Progenitor cell of endocrine pancreas (in vitro differentiated cells): Measurements from ENCODE around the gene VIM. TPM values are rescaled to one million over a fixed set of nuclear protein-coding genes. Genes with fewer than 3 reads are reported as not detected.

Experiments used
- DNase-seq: peaks from one replicate; pipeline ENCODE4 v3.0.0; 2021; ENCODE audit warnings: low spot score; ENCODE audit not compliant: unreplicated experiment
- H3K27ac Mint-ChIP-seq: 2 replicates; pipeline ENCODE4 v1.8.0; 2021; ENCODE audit warnings: mild to moderate bottlenecking, moderate library complexity, mixed read lengths
- H3K27me3 Mint-ChIP-seq: 2 replicates; pipeline ENCODE4 v1.8.0; 2021; ENCODE audit warnings: mixed read lengths
- H3K36me3 Mint-ChIP-seq: 2 replicates; pipeline ENCODE4 v1.8.0; 2022; ENCODE audit warnings: mixed read lengths; ENCODE audit not compliant: insufficient read depth
- H3K4me1 Mint-ChIP-seq: 2 replicates; pipeline ENCODE4 v1.8.0; 2021; ENCODE audit warnings: low read depth, mixed read lengths
- H3K4me3 Mint-ChIP-seq: 2 replicates; pipeline ENCODE4 v1.8.0; 2021; ENCODE audit warnings: low read depth, mild to moderate bottlenecking, moderate library complexity, mixed read lengths
- H3K9me3 Mint-ChIP-seq: 2 replicates; pipeline ENCODE4 v1.8.0; 2021; ENCODE audit warnings: low read depth, mixed read lengths
- total RNA-seq: library from RNA; stranded (reverse); gene quantifications from 2 replicates; pipeline ENCODE4 v1.2.1, GENCODE V29; 2021
- TF ChIP-seq, protein P1 (sequence below): fragments of 200-600 bp; sonication (generic); IDR thresholded peaks from one replicate; pipeline ENCODE4 v1.5.0; 2021; ENCODE audit warnings: antibody characterized with exemption, mild to moderate bottlenecking; ENCODE audit not compliant: unreplicated experiment

VIM gene
- total RNA-seq, 1 donor from 2014 or later: 172 TPM

DNA sequence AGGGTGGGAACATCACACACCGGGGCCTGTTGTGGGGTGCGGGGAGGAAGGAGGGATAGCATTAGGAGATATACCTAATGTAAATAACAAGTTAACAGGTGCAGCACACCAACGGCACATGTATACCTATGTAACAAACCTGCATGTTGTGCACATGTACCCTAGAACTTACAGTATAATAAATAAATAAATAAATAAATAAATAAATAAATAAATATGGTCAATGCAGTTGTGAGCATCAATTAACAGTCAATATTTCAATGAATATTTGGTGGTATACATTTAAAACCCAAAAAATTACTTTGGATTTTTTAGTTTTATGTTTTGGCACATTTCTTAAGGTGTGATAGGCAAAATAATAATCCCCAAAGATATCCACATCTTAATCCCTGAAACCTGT lies 42.2 kb upstream of the VIM start:
- no peak overlapping the region for H3K27ac Mint-ChIP-seq
- no peak overlapping the region for H3K4me3 Mint-ChIP-seq
- H3K9me3 Mint-ChIP-seq: no peaks in the 10 kb centered on the region
- TF ChIP-seq, protein P1, sequence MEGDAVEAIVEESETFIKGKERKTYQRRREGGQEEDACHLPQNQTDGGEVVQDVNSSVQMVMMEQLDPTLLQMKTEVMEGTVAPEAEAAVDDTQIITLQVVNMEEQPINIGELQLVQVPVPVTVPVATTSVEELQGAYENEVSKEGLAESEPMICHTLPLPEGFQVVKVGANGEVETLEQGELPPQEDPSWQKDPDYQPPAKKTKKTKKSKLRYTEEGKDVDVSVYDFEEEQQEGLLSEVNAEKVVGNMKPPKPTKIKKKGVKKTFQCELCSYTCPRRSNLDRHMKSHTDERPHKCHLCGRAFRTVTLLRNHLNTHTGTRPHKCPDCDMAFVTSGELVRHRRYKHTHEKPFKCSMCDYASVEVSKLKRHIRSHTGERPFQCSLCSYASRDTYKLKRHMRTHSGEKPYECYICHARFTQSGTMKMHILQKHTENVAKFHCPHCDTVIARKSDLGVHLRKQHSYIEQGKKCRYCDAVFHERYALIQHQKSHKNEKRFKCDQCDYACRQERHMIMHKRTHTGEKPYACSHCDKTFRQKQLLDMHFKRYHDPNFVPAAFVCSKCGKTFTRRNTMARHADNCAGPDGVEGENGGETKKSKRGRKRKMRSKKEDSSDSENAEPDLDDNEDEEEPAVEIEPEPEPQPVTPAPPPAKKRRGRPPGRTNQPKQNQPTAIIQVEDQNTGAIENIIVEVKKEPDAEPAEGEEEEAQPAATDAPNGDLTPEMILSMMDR: no peak
- H3K36me3 Mint-ChIP-seq: no peaks in the 10 kb centered on the region
- H3K27me3 Mint-ChIP-seq: no peaks in the 10 kb centered on the region
- no peak for DNase-seq
- peaks cover 3% of the 10 kb centered on the region for H3K4me1 Mint-ChIP-seq

DNA sequence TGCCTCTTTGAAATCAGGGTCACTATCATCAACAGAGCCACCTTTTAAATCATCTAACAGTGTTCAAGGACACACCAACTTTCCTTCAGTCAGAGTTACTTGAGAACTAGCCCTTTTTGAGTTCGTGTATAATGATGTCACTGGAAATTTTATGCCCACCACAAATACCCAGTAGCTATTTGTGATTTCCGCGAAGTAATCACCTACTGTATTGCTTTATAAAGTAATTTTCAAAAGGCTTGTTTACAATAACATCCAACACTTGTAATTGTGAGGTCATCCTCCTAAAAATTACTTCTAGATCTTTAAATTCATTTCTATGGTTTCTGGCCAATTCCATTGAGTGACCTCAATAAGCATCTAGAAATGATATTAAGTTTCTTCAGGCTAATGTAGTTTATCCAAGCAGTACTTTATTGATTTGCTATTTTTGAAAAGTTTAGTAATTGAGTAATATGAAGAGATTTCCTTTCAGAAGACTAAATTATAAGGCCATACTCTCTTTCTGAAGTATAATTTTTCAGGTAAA lies 39.3 kb upstream of the VIM start:
- TF ChIP-seq, protein P1: no peak
- DNase-seq: no peak
- Mint-ChIP-seq H3K9me3 (peaks cover 5% of the 10 kb centered on the region), H3K36me3 (no peaks in the 10 kb centered on the region), H3K27ac (no peak overlapping the region), H3K4me3 (no peak overlapping the region), H3K4me1 (no peaks in the 10 kb centered on the region), H3K27me3 (no peaks in the 10 kb centered on the region)

DNA sequence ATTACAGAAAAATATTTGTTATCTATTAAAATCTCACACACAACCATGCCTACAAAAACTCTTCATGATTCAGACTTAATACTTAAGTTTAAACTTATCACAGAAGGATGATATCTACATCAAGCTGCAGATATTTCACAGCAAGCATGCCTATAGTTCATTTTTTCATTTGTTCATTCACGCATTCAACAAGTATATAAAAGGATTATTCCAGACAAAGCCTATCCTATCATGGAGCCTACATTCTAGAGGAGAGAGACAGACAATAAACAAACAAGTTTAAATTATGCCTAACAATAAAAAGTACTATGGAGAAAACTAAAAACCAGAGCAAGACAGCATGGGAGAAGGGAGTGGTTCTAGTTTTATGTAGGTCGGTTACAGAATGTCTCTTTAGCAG lies 37.4 kb upstream of the VIM start:
- no peaks in the 10 kb centered on the region for H3K27me3 Mint-ChIP-seq
- H3K36me3 Mint-ChIP-seq: peaks cover 2% of the 10 kb centered on the region
- peaks cover 12% of the 10 kb centered on the region for H3K9me3 Mint-ChIP-seq
- TF ChIP-seq, protein P1: no peak
- H3K4me1 Mint-ChIP-seq: no peaks in the 10 kb centered on the region
- H3K27ac Mint-ChIP-seq: peak overlapping the region; percentile 39
- DNase-seq: no peak
- no peak overlapping the region for H3K4me3 Mint-ChIP-seq

DNA sequence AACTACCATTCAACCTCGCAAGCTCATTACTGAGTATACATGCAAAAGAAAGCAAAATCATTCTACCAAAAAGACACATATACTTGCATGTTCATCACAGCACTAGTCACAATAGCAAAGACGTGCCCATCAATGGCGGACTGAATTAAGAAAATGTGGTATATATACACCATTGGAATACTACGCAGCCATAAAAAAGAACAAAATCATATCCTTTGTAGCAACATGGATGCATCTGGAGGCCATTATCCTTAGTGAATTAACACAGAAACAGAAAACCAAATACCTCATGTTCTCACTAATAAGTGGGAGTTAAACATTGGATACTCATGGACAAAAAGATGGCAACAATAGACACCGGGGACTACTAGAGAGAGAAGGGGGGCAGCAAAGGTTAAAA lies 33.0 kb upstream of the VIM start:
- no peaks in the 10 kb centered on the region for H3K27me3 Mint-ChIP-seq
- no peak for DNase-seq
- peaks cover 2% of the 10 kb centered on the region for H3K36me3 Mint-ChIP-seq
- TF ChIP-seq, protein P1: no peak
- H3K4me3 Mint-ChIP-seq: no peak overlapping the region
- H3K9me3 Mint-ChIP-seq: peaks cover 12% of the 10 kb centered on the region
- no peak overlapping the region for H3K27ac Mint-ChIP-seq
- H3K4me1 Mint-ChIP-seq: peaks cover 12% of the 10 kb centered on the region

DNA sequence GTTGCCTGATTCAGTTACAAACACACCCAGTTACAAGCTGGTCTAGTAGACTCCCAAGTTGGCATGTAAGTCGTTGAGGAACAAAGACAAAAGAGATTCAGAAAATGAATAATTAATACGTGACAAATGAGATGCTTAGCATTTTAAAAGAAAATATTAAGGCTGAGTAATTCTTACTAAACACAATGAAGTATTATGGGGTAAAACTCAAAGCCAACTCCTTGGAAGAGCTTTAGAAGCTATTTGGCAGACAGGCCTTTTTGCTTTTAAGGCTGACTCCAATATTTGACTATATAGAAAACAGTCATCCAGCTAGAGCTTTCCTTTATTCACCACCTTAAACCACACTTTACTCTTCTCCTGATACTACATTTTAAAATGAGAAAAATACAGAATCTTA lies 32.0 kb upstream of the VIM start:
- Mint-ChIP-seq H3K27me3 (no peaks in the 10 kb centered on the region), H3K4me3 (no peak overlapping the region), H3K36me3 (peaks cover 2% of the 10 kb centered on the region), H3K4me1 (peaks cover 20% of the 10 kb centered on the region), H3K27ac (no peak overlapping the region), H3K9me3 (peaks cover 12% of the 10 kb centered on the region)
- DNase-seq: no peak
- TF ChIP-seq, protein P1: no peak
